Left ventricle myocardium inferior (tissue), 1 donor: ENCODE results near the gene PFDN1. TPM values are rescaled to one million over a fixed set of nuclear protein-coding genes. Genes with fewer than 3 reads are reported as not detected.
A peak's percentile ranks its signal among the peaks of the same experiment; 100 is the strongest.

Experiments
- DNase-seq: peaks from one replicate; pipeline ENCODE4 v3.0.0-alpha.2; 2020
- H3K27ac ChIP-seq: fragments of 200-600 bp; replicated peaks from 2 replicates; pipeline ENCODE4 v1.8.0; 2021
- H3K27me3 ChIP-seq: fragments of 200-600 bp; 2 replicates; pipeline ENCODE4 v1.8.0; 2021; ENCODE audit warnings: low read depth
- H3K36me3 ChIP-seq: fragments of 200-600 bp; 2 replicates; pipeline ENCODE4 v1.8.0; 2021
- H3K4me1 ChIP-seq: fragments of 200-600 bp; 2 replicates; pipeline ENCODE4 v1.8.0; 2021
- H3K4me3 ChIP-seq: fragments of 200-600 bp; 2 replicates; pipeline ENCODE4 v1.8.0; 2021; ENCODE audit warnings: mild to moderate bottlenecking, moderate library complexity
- H3K9me3 ChIP-seq: fragments of 200-600 bp; replicated peaks from 2 replicates; pipeline ENCODE4 v1.8.0; 2021
- intact Hi-C: fragments of 100-400 bp; cut with micrococcal nuclease; formaldehyde crosslinking; loops from one replicate; pipeline ENCODE4 v1.11.0; 2022
- total RNA-seq: library from RNA; stranded (reverse); fragmentation: NEBNext Ultra II Directional; extraction: Animal tissue kit (Norgen Biotek cat#: 25700); gene quantifications from one replicate; pipeline ENCODE4 v1.2.1, GENCODE V29; 2021
- TF ChIP-seq, protein P1 (sequence below): fragments of 200-600 bp; IDR thresholded peaks from 2 replicates; pipeline ENCODE4 v1.8.0; 2021; ENCODE audit warnings: antibody characterized with exemption, mild to moderate bottlenecking, borderline replicate concordance
- donor health status: DM: no; HTN: yes; CAD: no; lungs with severe emphysema.

PFDN1 gene
- total RNA-seq, 1 donor from 2014 or later: 68.7 TPM

DNA sequence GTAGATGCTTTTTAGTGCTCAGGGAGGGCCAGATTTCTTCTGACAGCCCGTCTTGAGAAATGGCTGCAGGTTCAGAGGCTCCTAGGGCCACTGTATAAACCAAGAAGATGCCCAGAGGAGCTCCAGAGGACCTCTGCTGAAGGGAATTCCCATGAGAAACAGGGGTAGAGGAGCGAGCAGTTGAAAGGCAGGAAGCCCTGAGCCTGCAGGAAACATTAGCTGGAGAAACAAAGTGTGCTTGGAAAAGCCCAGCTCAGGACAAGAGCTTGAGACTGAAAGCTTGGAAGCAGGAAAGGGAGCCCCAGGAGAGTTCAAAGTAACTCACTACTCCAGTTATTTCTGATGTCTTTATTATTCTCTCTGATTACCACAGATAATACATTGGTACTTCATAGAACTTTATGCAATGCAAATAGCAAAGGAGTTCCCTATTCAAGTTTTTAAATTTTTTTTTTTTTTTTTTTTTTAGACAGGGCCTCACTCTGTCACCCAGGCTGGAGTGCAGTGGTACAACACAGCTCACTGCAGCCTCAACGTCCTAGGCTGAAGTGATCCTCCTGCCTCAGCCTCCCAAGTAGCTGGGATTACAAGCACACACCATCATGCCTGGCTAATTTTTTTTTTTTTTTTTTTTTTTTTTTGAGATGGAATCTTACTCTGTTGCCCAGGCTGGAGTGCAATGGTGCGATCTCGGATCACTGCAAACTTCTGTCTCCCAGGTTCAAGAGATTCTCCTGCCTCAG, 27.0 kb upstream of the PFDN1 start:
- peaks cover 32% of the 10 kb centered on the region for H3K36me3 ChIP-seq
- H3K27ac ChIP-seq: peak overlapping the region; percentile 79
- peaks cover 60% of the 10 kb centered on the region for H3K4me1 ChIP-seq
- H3K4me3 ChIP-seq: no peak overlapping the region
- intact Hi-C loops: no loop called here
- no peaks in the 10 kb centered on the region for H3K9me3 ChIP-seq
- TF ChIP-seq, protein P1, sequence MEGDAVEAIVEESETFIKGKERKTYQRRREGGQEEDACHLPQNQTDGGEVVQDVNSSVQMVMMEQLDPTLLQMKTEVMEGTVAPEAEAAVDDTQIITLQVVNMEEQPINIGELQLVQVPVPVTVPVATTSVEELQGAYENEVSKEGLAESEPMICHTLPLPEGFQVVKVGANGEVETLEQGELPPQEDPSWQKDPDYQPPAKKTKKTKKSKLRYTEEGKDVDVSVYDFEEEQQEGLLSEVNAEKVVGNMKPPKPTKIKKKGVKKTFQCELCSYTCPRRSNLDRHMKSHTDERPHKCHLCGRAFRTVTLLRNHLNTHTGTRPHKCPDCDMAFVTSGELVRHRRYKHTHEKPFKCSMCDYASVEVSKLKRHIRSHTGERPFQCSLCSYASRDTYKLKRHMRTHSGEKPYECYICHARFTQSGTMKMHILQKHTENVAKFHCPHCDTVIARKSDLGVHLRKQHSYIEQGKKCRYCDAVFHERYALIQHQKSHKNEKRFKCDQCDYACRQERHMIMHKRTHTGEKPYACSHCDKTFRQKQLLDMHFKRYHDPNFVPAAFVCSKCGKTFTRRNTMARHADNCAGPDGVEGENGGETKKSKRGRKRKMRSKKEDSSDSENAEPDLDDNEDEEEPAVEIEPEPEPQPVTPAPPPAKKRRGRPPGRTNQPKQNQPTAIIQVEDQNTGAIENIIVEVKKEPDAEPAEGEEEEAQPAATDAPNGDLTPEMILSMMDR: no peak
- no peaks in the 10 kb centered on the region for H3K27me3 ChIP-seq
- DNase-seq: no peak

DNA sequence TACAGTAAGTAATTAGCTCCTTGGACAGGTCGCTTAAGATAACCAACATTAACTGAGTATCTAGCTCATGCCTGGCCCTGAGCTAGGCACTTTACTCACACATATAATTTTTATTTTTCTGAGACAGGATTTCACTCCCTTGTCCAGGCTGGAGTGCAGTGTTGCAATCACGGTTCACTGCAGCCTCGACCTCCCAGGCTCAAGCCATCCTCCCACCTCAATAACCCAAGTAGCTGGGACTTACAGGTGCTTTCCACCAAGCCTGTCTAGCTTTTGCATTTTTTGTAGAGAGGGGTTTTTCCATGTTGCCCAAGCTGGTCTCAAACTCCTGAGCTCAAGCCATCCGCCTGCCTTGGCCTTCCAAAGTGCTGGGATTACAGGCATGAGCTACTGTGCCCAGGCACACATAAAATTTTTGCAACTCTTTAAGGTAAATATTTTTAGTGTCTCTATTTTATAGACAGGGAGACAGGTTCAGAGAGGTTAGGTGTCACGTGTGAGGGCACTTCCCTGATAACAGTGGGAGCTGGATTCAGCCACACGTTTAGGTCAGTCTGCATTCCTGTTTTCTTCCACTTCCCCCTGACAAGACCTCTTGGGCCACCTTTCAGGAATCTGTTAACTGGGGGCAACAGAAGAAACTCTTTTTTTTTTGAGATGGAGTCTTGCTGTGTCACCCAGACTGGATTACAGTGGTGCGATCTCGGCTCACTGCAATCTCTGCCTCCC, 25.3 kb upstream of the PFDN1 start:
- TF ChIP-seq, protein P1: no peak

DNA sequence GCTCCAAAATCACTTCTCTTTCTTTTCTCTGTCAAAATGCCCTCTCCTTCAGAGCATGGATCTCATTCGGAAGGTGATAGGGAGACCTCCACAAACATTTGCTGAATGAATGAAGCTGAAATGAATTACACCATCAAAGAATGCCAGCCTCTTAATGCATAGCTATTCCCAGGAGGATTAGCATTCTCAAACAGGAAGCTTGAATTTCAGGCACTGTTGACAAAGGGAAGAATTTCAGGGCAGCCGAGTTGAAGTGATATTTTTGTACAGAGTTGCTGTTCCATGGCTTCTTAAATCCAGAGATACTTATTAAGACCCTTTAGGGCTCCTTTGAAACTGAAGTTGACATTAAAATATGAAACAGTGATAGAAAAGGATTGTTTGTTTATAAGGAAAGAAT, 24.7 kb upstream of the PFDN1 start:
- no peak for DNase-seq
- intact Hi-C loops: no loop called here
- Histone ChIP-seq H3K27ac (peak overlapping the region; percentile 2), H3K27me3 (no peaks in the 10 kb centered on the region), H3K4me3 (no peak overlapping the region), H3K9me3 (no peaks in the 10 kb centered on the region), H3K36me3 (peaks cover 8% of the 10 kb centered on the region), H3K4me1 (peaks cover 68% of the 10 kb centered on the region)
- TF ChIP-seq, protein P1: no peak

More for the DNA sequence above, 25.3 kb upstream of the PFDN1 start:
- intact Hi-C loops: no loop called here
- Histone ChIP-seq H3K9me3 (no peaks in the 10 kb centered on the region), H3K36me3 (peaks cover 14% of the 10 kb centered on the region), H3K4me3 (no peak overlapping the region), H3K4me1 (peaks cover 67% of the 10 kb centered on the region), H3K27me3 (no peaks in the 10 kb centered on the region), H3K27ac (peak overlapping the region; percentile 2)
- DNase-seq: no peak

DNA sequence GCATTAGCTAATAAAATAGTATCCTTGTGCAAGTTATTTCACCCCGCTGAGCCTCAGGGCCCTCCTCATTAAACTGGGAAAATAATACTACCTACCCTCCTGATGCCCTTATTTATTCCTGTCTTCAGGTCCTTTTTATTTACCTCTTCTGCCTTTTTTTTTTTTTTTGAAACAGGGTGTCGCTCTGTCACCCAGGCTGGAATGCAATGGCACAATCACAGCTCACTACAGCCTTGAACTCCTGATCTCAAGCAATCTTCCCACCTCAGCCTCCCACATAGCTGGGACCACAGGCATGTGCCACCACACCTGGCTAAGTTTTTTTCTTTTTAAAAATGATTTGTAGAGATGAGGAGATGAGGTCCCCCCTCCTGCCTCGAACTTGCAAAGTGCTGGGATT, 22.6 kb upstream of the PFDN1 start:
- no peak overlapping the region for H3K4me3 ChIP-seq
- no peaks in the 10 kb centered on the region for H3K9me3 ChIP-seq
- H3K27me3 ChIP-seq: no peaks in the 10 kb centered on the region
- no peaks in the 10 kb centered on the region for H3K36me3 ChIP-seq
- intact Hi-C loops: no loop called here
- H3K27ac ChIP-seq: no peak overlapping the region
- no peak for DNase-seq
- H3K4me1 ChIP-seq: peaks cover 76% of the 10 kb centered on the region
- TF ChIP-seq, protein P1: no peak

DNA sequence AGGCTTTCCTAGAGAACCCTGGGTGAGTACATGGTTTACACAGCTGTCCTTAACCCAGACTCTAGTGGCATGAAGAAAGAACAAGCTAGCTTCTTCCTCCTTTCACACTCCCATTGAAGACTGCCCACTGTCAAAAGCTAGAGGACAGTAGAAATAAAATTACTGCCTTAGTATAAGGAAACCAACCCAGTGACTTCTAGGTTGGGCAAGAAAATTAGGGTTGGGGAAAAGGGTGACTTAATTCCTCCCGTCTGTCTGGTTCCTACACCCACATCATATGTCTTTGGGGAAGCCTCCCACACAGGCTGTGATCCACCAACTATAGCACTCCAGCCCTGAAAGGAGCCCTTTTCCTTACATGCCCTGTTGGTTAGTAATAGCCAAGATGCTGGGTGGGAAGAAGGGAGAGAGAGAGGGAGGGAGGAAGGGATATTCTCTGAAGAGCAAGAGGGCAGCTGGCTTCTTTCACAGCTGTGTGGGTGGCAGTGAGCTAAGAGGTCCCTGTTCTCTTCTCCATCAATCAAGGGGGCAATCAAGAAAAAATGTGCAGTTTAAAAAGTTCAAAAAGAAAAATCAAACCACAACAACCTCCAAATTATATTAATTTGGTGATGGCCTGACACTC, 21.8 kb upstream of the PFDN1 start:
- no peak overlapping the region for H3K4me3 ChIP-seq
- intact Hi-C loops: no loop called here
- TF ChIP-seq, protein P1: no peak
- H3K36me3 ChIP-seq: no peaks in the 10 kb centered on the region
- DNase-seq: no peak
- peaks cover 69% of the 10 kb centered on the region for H3K4me1 ChIP-seq
- H3K27ac ChIP-seq: peak overlapping the region; percentile 89
- H3K9me3 ChIP-seq: no peaks in the 10 kb centered on the region
- no peaks in the 10 kb centered on the region for H3K27me3 ChIP-seq
